Measurements from ENCODE around the gene GNAS.

GRCh38 chr20:58930496-58930895 is 78.0 kb downstream of the GNAS start:
- no peak for TF ChIP-seq EZH2 (IDR thresholded peaks at IDR 0.05; ENCODE audit: low read length)
- no peak for TF ChIP-seq CTCF (optimal IDR thresholded peaks at IDR 0.05 in 1 of 3, IDR thresholded peaks at IDR 0.05 in 1 of 3, conservative IDR thresholded peaks at IDR 0.05 in 1 of 3; ENCODE audit: extremely low read depth in 1 of 3, insufficient read depth in 2 of 3, low read length in 3 of 3)

All from keratinocyte (primary cell).